Suprapubic skin (tissue), 4 donors: ENCODE results near the gene GRIK4. TPM values are rescaled to one million over a fixed set of nuclear protein-coding genes. Genes with fewer than 3 reads are reported as not detected.

ENCODE experiments used
- DNase-seq, 2 donors: peaks; one replicate each; pipeline ENCODE4 v3.0.0-alpha.2; 2019; ENCODE audit warnings: low spot score in 2 of 2
- H3K27ac ChIP-seq: fragments of 200-600 bp; sonication (generic); one replicate; pipeline ENCODE4 v1.5.1; 2019
- H3K27me3 ChIP-seq: fragments of 200-600 bp; sonication (generic); one replicate; pipeline ENCODE4 v1.5.1; 2019
- H3K36me3 ChIP-seq: fragments of 200-600 bp; sonication (generic); one replicate; pipeline ENCODE4 v1.5.1; 2019
- H3K4me1 ChIP-seq: fragments of 200-600 bp; sonication (generic); one replicate; pipeline ENCODE4 v1.5.1; 2019
- H3K4me3 ChIP-seq: fragments of 200-600 bp; sonication (generic); one replicate; pipeline ENCODE4 v1.5.1; 2019; ENCODE audit warnings: mild to moderate bottlenecking
- H3K9me3 ChIP-seq: fragments of 200-600 bp; sonication (generic); one replicate; pipeline ENCODE4 v1.5.1; 2019
- CTCF ChIP-seq, 2 donors: fragments of 200-600 bp in 1 of 2; fragments of 450-650 bp in 1 of 2; sonication (generic) in 1 of 2; IDR thresholded peaks; one replicate each; pipeline ENCODE4 v1.5.1; 2016 to 2019; ENCODE audit warnings: antibody characterized with exemption in 2 of 2, mild to moderate bottlenecking in 1 of 2, moderate library complexity in 1 of 2
- EP300 ChIP-seq: sonication (generic); formaldehyde crosslinking; IDR thresholded peaks from one replicate; pipeline ENCODE4 v1.6.1; 2017; ENCODE audit warnings: antibody characterized with exemption
- POLR2A ChIP-seq, 2 donors: fragments of 450-650 bp; IDR thresholded peaks; one replicate each; pipeline ENCODE4 v1.6.1; 2017; ENCODE audit warnings: antibody characterized with exemption in 2 of 2, mild to moderate bottlenecking in 2 of 2, moderate library complexity in 2 of 2
- POLR2AphosphoS5 ChIP-seq, 3 donors: sonication (generic); formaldehyde crosslinking; IDR thresholded peaks; one replicate each; pipeline ENCODE4 v1.6.1; 2017; ENCODE audit warnings: antibody characterized with exemption in 3 of 3
- WGBS: methylation state at CpG from one replicate; pipeline ENCODE4 v1.1.5; 2018; 5-methylcytosine and 5-hydroxymethylcytosine counted together
- total RNA-seq, 4 donors: library from RNA; depleted of rRNA; stranded (reverse); fragments of >200 nt; gene quantifications; one replicate each; pipeline ENCODE4 v1.1.0, GENCODE V29; 2016

The GRIK4 gene
- total RNA-seq, 4 donors from 2014 or later = 0.24 TPM; not detected in 3

DNA sequence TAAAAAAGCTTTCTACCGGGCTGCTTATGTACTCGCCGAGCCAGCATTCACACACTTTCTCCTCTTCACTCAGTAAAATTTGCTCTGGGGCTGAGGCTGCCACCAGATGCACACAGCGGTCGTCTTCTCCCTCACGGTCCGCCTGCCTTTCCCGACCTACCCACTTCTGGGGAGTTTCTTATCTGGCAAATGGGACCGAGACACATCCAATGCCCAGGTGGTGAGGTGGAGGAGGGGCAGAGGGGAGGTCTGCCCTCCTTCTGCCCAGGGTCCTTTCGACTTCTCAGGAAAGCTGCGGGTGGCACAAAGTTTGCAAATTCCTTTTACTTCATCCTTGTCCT is 43.9 kb downstream of the GRIK4 start:
- H3K4me1 ChIP-seq = no peaks in the 10 kb centered on the region
- no peak overlapping the region for H3K27ac ChIP-seq
- 72% methylated on average over 11 of the region's 11 CpGs for WGBS
- TF ChIP-seq EP300 = no peak
- TF ChIP-seq POLR2AphosphoS5 (IDR thresholded peaks at IDR 0.05) = no peak
- no peak for TF ChIP-seq POLR2A (IDR thresholded peaks at IDR 0.05)
- no peak for TF ChIP-seq CTCF (IDR thresholded peaks at IDR 0.05)
- no peak for DNase-seq
- no peaks in the 10 kb centered on the region for H3K36me3 ChIP-seq
- H3K27me3 ChIP-seq = no peaks in the 10 kb centered on the region
- no peak overlapping the region for H3K4me3 ChIP-seq
- H3K9me3 ChIP-seq = no peaks in the 10 kb centered on the region

- H3K4me3 ChIP-seq = no peak overlapping the region
- WGBS = 90% methylated on average over 9 of the region's 9 CpGs
- TF ChIP-seq POLR2A (IDR thresholded peaks at IDR 0.05) (no peak), EP300 (no peak), POLR2AphosphoS5 (IDR thresholded peaks at IDR 0.05) (no peak), CTCF (IDR thresholded peaks at IDR 0.05) (no peak)
- no peaks in the 10 kb centered on the region for H3K9me3 ChIP-seq
- H3K27ac ChIP-seq = no peak overlapping the region
- H3K27me3 ChIP-seq = no peaks in the 10 kb centered on the region
- no peaks in the 10 kb centered on the region for H3K4me1 ChIP-seq
- no peaks in the 10 kb centered on the region for H3K36me3 ChIP-seq
- no peak for DNase-seq
Observed at GRCh38 chr11:120556797-120557196, 45.2 kb downstream of the GRIK4 start.

- Histone ChIP-seq H3K27ac (no peak overlapping the region), H3K4me1 (peaks cover under 1% of the 10 kb centered on the region), H3K27me3 (peaks cover 16% of the 10 kb centered on the region), H3K36me3 (no peaks in the 10 kb centered on the region), H3K9me3 (no peaks in the 10 kb centered on the region), H3K4me3 (no peak overlapping the region)
- no peak for TF ChIP-seq POLR2AphosphoS5 (IDR thresholded peaks at IDR 0.05)
- TF ChIP-seq POLR2A (IDR thresholded peaks at IDR 0.05) = no peak
- TF ChIP-seq CTCF (IDR thresholded peaks at IDR 0.05) = no peak
- TF ChIP-seq EP300 = no peak
- DNase-seq = peak; percentile 19 to 52
- 93% methylated on average over 8 of the region's 8 CpGs for WGBS
Observed at GRCh38 chr11:120558744-120559431, 47.3 kb downstream of the GRIK4 start.

GRCh38 chr11:120561286-120561685 is 49.7 kb downstream of the GRIK4 start:
- H3K9me3 ChIP-seq = no peaks in the 10 kb centered on the region
- no peaks in the 10 kb centered on the region for H3K36me3 ChIP-seq
- peak in 1 of 2 donors; percentile 27 for DNase-seq
- 90% methylated on average over 10 of the region's 11 CpGs for WGBS
- TF ChIP-seq EP300 (no peak), POLR2A (IDR thresholded peaks at IDR 0.05) (no peak), POLR2AphosphoS5 (IDR thresholded peaks at IDR 0.05) (no peak), CTCF (IDR thresholded peaks at IDR 0.05) (no peak)
- H3K4me3 ChIP-seq = no peak overlapping the region
- peaks cover 19% of the 10 kb centered on the region for H3K4me1 ChIP-seq
- no peak overlapping the region for H3K27ac ChIP-seq
- H3K27me3 ChIP-seq = peaks cover 34% of the 10 kb centered on the region

DNA sequence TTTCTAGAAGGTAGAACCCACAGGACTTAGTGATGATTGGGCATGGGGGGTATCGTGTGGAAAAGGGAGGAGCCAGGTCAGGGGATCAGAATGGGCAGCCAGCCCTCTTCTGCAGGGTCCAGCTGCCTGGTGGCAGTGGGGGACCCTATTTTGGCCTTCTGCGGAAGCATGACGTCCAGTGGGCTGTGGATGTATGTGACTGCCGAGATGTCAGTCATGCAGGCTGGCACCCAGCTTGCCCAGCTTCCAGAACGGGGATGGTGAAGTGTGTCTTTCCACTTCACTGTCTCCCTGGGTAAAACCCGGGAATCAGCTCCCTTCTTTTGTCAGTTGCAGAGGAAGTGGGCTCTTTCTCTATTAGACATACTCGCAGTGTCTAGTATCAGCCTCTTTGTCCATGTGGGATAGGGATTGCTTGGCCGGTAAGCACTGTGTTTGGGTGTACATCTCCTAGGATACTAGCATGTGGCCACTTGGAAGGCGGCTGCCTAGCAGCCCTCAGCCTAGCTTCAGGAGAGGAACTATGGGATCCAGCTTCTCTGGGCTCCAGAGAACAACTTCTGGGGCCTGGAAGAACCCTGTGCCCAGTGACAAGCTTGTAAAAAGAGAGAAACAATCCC is 51.4 kb downstream of the GRIK4 start:
- no peak overlapping the region for H3K27ac ChIP-seq
- H3K9me3 ChIP-seq = no peaks in the 10 kb centered on the region
- TF ChIP-seq EP300 (no peak), POLR2AphosphoS5 (IDR thresholded peaks at IDR 0.05) (no peak), CTCF (IDR thresholded peaks at IDR 0.05) (no peak), POLR2A (IDR thresholded peaks at IDR 0.05) (no peak)
- peaks cover 19% of the 10 kb centered on the region for H3K4me1 ChIP-seq
- no peak overlapping the region for H3K4me3 ChIP-seq
- 76% methylated on average over 5 of the region's 9 CpGs for WGBS
- H3K27me3 ChIP-seq = peaks cover 37% of the 10 kb centered on the region
- DNase-seq = no peak
- no peaks in the 10 kb centered on the region for H3K36me3 ChIP-seq
